Loucy (cell line): Measurements from ENCODE around the gene MEGF6.

Experiments used
- CTCF ChIP-seq: fragments of 200-600 bp; sonication (generic); conservative IDR thresholded peaks from 2 replicates; pipeline ENCODE4 v1.5.1; 2014; ENCODE audit warnings: mild to moderate bottlenecking, antibody characterized with exemption, low read length
- EZH2phosphoT487 ChIP-seq: fragments of 200-600 bp; IDR thresholded peaks from 2 replicates; pipeline ENCODE4 v1.6.1; 2018; ENCODE audit warnings: antibody characterized with exemption, mild to moderate bottlenecking, moderate library complexity, borderline replicate concordance

GRCh38 chr1:3558036-3558726 lies 53.1 kb downstream of the MEGF6 start:
- TF ChIP-seq CTCF, result no peak
- no peak for TF ChIP-seq EZH2phosphoT487
